NT2/D1 (cell line): ENCODE measurements around the gene SPDYE4.

Source experiments
- DNase-seq: peaks from one replicate; pipeline ENCODE4 v3.0.0-alpha.2; 2011; ENCODE audit warnings: low read depth, low spot score
- H3K27me3 ChIP-seq: 2 replicates; pipeline ENCODE4 v1.6.0; 2011; ENCODE audit warnings: mild to moderate bottlenecking; ENCODE audit not compliant: insufficient read length, insufficient read depth
- H3K36me3 ChIP-seq: 2 replicates; pipeline ENCODE4 v1.6.1; 2011; ENCODE audit warnings: mild to moderate bottlenecking, low read length, mixed read lengths; ENCODE audit not compliant: insufficient read depth, insufficient read length
- H3K4me1 ChIP-seq: 2 replicates; pipeline ENCODE4 v1.5.1; 2011; ENCODE audit not compliant: insufficient read depth, insufficient read length
- H3K4me3 ChIP-seq: 2 replicates; pipeline ENCODE4 v1.5.1; 2011; ENCODE audit warnings: low read depth; ENCODE audit not compliant: insufficient read length
- H3K9ac ChIP-seq: 2 replicates; pipeline ENCODE4 v1.6.0; 2011; ENCODE audit warnings: low read depth; ENCODE audit not compliant: insufficient read length
- H3K9me3 ChIP-seq: 2 replicates; pipeline ENCODE4 v1.5.1; 2011; ENCODE audit warnings: mild to moderate bottlenecking, low read length; ENCODE audit not compliant: insufficient read depth
- SUZ12 ChIP-seq: IDR thresholded peaks from 2 replicates; pipeline ENCODE4 v1.6.1; 2011; ENCODE audit not compliant: insufficient read length, insufficient read depth; ENCODE audit errors: extremely low read depth
- YY1 ChIP-seq: IDR thresholded peaks from 2 replicates; pipeline ENCODE4 v1.6.1; 2011; ENCODE audit not compliant: insufficient read length, insufficient read depth
- ZNF274 ChIP-seq: IDR thresholded peaks from 2 replicates; pipeline ENCODE4 v1.6.1; 2011; ENCODE audit warnings: mild to moderate bottlenecking, low read depth, low read length

Gene SPDYE4

GRCh38 chr17:8729421-8729820 is 28.9 kb downstream of the SPDYE4 start:
- no peak overlapping the region for H3K4me3 ChIP-seq
- DNase-seq: no peak
- no peaks in the 10 kb centered on the region for H3K9me3 ChIP-seq
- no peak overlapping the region for H3K9ac ChIP-seq
- H3K36me3 ChIP-seq: no peaks in the 10 kb centered on the region
- TF ChIP-seq ZNF274 (no peak), YY1 (no peak), SUZ12 (no peak)
- H3K4me1 ChIP-seq: peaks cover 2% of the 10 kb centered on the region
- H3K27me3 ChIP-seq: no peaks in the 10 kb centered on the region

- Histone ChIP-seq H3K9me3 (no peaks in the 10 kb centered on the region), H3K27me3 (no peaks in the 10 kb centered on the region), H3K4me1 (peaks cover 2% of the 10 kb centered on the region), H3K4me3 (no peak overlapping the region), H3K9ac (no peak overlapping the region), H3K36me3 (no peaks in the 10 kb centered on the region)
- DNase-seq: no peak
- TF ChIP-seq YY1: no peak
- no peak for TF ChIP-seq ZNF274
- no peak for TF ChIP-seq SUZ12
Observed at GRCh38 chr17:8728971-8729370, 29.4 kb downstream of the SPDYE4 start.

DNA sequence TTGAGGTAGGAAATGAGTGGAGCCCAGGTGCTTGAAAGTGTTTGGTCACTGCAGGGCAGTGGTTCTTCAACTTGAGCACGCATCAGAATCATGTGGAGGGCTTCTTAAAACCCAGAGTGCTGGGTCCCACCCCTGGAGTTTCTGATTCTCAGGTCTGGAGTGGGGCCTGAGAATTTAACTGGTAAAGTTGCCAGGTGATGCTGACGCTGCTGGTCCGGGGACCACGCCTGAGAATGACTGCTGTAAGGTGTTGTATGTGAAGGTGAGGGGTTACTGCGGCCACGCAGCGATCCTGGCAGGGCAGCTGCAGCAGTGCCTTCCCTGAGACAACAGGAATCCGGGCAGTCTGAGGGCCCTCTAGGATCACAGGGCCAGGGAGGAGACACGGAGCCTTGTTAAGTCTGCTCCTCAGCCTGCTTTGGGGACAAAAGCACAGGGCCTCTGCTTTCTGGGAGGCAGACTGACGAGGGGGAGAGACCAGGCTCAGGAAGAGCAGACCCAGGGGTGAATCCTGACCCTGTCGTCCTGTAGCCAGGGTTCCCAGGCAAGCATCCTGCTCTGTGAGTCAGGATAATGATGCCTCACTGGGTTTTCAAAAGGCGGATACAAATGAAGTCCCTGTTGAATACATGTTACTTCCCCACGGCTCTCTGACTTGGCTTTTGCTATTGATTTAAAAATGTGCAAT is 30.0 kb downstream of the SPDYE4 start:
- no peaks in the 10 kb centered on the region for H3K27me3 ChIP-seq
- no peak overlapping the region for H3K4me3 ChIP-seq
- TF ChIP-seq SUZ12: no peak
- TF ChIP-seq ZNF274: no peak
- TF ChIP-seq YY1: no peak
- H3K36me3 ChIP-seq: no peaks in the 10 kb centered on the region
- peaks cover 2% of the 10 kb centered on the region for H3K4me1 ChIP-seq
- DNase-seq: no peak
- H3K9ac ChIP-seq: no peak overlapping the region
- no peaks in the 10 kb centered on the region for H3K9me3 ChIP-seq

DNA sequence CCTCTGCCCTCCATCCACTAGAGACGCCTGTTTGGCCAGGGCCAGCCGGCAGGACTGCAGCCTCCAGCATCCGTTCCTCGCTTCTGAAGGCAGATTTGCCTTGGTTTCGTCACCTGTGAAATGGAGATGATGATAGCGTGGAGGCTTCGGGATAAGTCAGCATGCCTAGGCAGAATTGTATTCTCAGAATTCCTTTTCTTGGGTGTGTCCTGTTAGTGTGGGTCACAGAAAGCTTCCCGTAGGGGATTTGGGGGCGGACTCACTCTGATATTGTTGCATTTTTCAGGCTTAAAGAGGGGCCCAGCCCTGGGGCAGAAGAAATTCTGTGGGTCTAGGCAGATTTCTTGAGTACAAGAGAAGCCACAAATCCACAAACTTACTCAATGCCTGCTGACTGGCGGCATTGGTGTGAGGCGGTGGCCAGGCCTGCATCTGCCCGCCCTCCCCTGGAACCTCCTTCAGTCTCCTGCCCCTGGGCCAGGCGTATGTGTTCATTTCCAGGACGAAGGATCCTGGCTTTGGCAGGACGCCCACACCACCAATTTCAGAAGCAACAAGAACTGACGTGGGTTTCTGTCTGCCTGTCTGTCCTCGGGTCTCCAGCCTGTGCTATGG is 31.3 kb downstream of the SPDYE4 start:
- peaks cover 2% of the 10 kb centered on the region for H3K4me1 ChIP-seq
- no peak overlapping the region for H3K4me3 ChIP-seq
- no peak for DNase-seq
- no peaks in the 10 kb centered on the region for H3K27me3 ChIP-seq
- H3K9me3 ChIP-seq: no peaks in the 10 kb centered on the region
- H3K36me3 ChIP-seq: no peaks in the 10 kb centered on the region
- no peak overlapping the region for H3K9ac ChIP-seq
- TF ChIP-seq ZNF274: no peak
- no peak for TF ChIP-seq YY1
- no peak for TF ChIP-seq SUZ12

GRCh38 chr17:8725881-8726876 is 32.2 kb downstream of the SPDYE4 start:
- no peak overlapping the region for H3K4me3 ChIP-seq
- no peak for DNase-seq
- H3K36me3 ChIP-seq: no peaks in the 10 kb centered on the region
- H3K9ac ChIP-seq: no peak overlapping the region
- no peaks in the 10 kb centered on the region for H3K9me3 ChIP-seq
- no peaks in the 10 kb centered on the region for H3K27me3 ChIP-seq
- TF ChIP-seq SUZ12 (no peak), YY1 (no peak), ZNF274 (no peak)
- peaks cover 2% of the 10 kb centered on the region for H3K4me1 ChIP-seq

GRCh38 chr17:8724451-8724850 is 33.9 kb downstream of the SPDYE4 start:
- H3K9me3 ChIP-seq: no peaks in the 10 kb centered on the region
- no peak overlapping the region for H3K4me3 ChIP-seq
- no peak for DNase-seq
- H3K36me3 ChIP-seq: no peaks in the 10 kb centered on the region
- TF ChIP-seq SUZ12 (no peak), YY1 (no peak), ZNF274 (no peak)
- H3K27me3 ChIP-seq: no peaks in the 10 kb centered on the region
- peaks cover 2% of the 10 kb centered on the region for H3K4me1 ChIP-seq
- no peak overlapping the region for H3K9ac ChIP-seq

DNA sequence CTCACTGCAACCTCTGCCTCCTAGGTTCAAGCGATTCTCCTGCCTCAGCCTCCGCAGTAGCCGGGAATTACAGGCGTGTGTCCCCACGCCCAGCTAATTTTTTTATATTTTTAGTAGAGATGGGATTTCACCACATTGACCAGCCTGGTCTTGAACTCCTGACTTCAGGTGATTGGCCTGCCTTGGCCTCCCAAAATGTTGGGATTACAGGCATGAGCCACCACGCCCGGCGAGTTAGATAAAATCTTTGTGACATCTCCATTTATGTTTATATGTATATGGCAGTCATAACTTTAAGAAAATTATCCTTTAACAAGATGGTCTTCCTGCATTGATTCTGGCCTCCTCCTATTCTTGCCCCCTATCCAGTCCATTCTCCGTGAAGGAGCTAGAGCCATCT is 37.8 kb downstream of the SPDYE4 start:
- Histone ChIP-seq H3K9ac (no peak overlapping the region), H3K4me3 (no peak overlapping the region), H3K4me1 (no peaks in the 10 kb centered on the region), H3K9me3 (no peaks in the 10 kb centered on the region; the same call in 1 of the 2 replicates), H3K27me3 (no peaks in the 10 kb centered on the region), H3K36me3 (no peaks in the 10 kb centered on the region)
- DNase-seq: no peak
- no peak for TF ChIP-seq YY1
